Adrenal gland (tissue), 5 donors: ENCODE data around the gene AKAP11.

Experiments
- CTCF ChIP-seq, 6 experiments: fragments of 450-650 bp in 4 of 6; fragments of 200-600 bp in 2 of 6; sonication (generic) in 1 of 6; IDR thresholded peaks; 1 replicate in 5 of 6; 2 replicates in 1 of 6; pipeline versions ENCODE4 v1.5.1 to v1.8.0; 2016 to 2021; ENCODE audit warnings: antibody characterized with exemption in 6 of 6, mild to moderate bottlenecking in 2 of 6, moderate library complexity in 1 of 6
- POLR2A ChIP-seq, 2 donors: fragments of 450-650 bp; IDR thresholded peaks; one replicate each; pipeline ENCODE4 v1.6.1; 2017; ENCODE audit warnings: antibody characterized with exemption in 2 of 2, mild to moderate bottlenecking in 2 of 2, moderate library complexity in 1 of 2
- donor health status: DM: no; HTN: no; CAD: no.

- TF ChIP-seq CTCF (IDR thresholded peaks at IDR 0.05): no peak
- no peak for TF ChIP-seq POLR2A (IDR thresholded peaks at IDR 0.05)
Measured at GRCh38 chr13:42266473-42266872, 5.5 kb upstream of the AKAP11 start.
